GM19395 (cell line): ENCODE data around the gene ARHGEF3.

Source experiments
- ATAC-seq: cut with Tn5 transposase; IDR thresholded peaks from one replicate; pipeline ENCODE4 v1.9.1; 2021; ENCODE audit warnings: mild to moderate bottlenecking, moderate library complexity; ENCODE audit not compliant: unreplicated experiment

ARHGEF3 gene

DNA sequence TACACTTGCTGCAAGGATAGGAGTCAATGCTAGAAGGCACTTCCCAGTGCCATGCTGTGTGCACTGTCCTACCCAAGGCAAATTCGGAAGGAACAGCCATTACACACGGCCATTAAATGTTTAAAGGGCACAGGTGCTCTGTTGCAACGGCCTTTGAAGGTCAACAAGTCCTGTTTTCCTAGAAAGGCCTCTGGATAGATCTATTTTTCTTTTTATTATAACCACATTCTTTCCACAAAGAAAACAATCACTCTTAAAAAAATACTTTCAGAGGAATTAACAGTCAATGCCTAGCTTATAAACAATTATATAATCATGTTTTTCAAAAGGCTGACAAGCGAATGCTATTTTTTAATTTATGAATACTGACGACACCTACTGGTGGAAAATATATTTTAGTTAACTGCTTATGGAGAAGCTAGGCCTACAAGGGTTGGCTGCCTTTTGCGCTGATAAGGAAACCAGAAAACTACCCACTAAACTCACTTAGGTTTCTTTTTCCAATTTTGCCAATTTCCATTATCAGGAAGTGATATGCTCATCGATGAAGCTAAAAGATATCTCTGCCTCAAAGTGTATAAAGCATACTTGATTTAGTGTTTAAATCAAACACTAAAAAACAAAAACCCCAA lies 2.4 kb downstream of the ARHGEF3 start:
- no peak for ATAC-seq

GRCh38 chr3:56796996-56797395 lies 4.8 kb downstream of the ARHGEF3 start:
- no peak for ATAC-seq

GRCh38 chr3:56796202-56796601 lies 5.5 kb downstream of the ARHGEF3 start:
- ATAC-seq, result no peak

GRCh38 chr3:56795829-56796185 lies 5.9 kb downstream of the ARHGEF3 start:
- no peak for ATAC-seq

GRCh38 chr3:56795097-56795828 lies 6.5 kb downstream of the ARHGEF3 start:
- no peak for ATAC-seq

GRCh38 chr3:56792193-56792592 lies 9.6 kb downstream of the ARHGEF3 start:
- ATAC-seq, result no peak

GRCh38 chr3:56790016-56790821 lies 11.5 kb downstream of the ARHGEF3 start:
- no peak for ATAC-seq

- ATAC-seq, result no peak
Observed at GRCh38 chr3:56789076-56789475, 12.7 kb downstream of the ARHGEF3 start.

DNA sequence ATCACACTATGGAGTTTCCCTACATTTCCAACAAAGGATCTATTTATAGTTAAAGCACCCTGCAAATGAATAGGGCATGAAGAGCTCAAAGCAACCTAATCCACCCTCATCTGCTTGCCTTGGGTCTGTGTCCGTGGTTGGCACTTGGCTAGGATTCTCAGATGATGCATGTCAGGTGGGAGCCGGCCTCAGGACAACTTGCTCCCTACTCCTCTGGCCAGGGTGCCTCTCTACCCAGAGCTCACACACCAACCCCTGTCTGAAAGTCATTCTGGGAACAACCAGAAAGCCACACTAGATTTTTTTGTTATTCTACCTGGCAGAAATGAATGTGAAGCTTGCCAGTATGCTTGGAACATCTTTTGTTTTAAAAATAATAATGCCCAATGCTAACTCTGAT lies 13.2 kb downstream of the ARHGEF3 start:
- no peak for ATAC-seq

DNA sequence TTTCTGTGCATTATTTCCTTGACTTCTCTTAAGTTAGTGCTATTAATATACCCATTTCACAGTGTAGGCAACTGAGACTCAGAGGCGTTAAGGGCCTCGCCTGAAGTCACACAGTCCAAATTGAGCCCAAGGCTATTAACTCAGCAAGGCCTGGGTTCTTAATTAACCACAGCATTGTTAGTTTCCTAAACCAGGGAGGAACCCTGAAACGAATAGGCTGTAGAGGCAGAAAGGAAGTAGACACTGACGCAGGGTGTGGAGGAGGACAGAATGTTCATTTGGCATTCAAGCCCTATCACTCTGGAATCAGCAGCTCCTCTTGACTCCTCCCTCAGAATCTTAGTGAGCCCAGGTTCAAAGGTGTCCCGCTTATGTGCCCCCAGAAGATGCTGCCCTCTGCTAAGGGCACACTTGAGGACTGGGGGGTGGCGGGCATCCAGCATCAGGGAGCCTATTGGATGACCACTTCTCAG lies 13.9 kb downstream of the ARHGEF3 start:
- no peak for ATAC-seq

- ATAC-seq, result no peak
Observed at GRCh38 chr3:56787258-56787775, 14.4 kb downstream of the ARHGEF3 start.

DNA sequence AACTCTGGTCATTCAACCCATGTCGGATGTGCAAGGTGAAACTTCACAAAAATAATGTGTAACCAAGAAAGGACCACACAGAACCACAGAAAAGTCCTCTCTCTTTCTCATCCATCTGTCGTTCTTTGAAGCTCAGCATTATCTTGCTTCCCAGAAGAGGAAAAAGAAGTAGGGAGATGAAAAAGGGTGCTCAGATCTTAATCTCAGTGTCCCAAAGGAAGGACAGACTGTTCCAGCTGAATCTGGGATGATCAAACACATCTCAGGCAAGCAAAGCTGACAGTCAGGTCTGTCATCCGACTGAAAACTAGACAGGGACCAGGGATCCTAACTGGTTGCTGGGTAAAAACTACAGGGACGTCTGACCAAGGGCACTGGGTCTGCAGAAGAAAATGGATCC lies 16.2 kb downstream of the ARHGEF3 start:
- ATAC-seq, result no peak

- no peak for ATAC-seq
Observed at GRCh38 chr3:56784448-56785001, 17.2 kb downstream of the ARHGEF3 start.

DNA sequence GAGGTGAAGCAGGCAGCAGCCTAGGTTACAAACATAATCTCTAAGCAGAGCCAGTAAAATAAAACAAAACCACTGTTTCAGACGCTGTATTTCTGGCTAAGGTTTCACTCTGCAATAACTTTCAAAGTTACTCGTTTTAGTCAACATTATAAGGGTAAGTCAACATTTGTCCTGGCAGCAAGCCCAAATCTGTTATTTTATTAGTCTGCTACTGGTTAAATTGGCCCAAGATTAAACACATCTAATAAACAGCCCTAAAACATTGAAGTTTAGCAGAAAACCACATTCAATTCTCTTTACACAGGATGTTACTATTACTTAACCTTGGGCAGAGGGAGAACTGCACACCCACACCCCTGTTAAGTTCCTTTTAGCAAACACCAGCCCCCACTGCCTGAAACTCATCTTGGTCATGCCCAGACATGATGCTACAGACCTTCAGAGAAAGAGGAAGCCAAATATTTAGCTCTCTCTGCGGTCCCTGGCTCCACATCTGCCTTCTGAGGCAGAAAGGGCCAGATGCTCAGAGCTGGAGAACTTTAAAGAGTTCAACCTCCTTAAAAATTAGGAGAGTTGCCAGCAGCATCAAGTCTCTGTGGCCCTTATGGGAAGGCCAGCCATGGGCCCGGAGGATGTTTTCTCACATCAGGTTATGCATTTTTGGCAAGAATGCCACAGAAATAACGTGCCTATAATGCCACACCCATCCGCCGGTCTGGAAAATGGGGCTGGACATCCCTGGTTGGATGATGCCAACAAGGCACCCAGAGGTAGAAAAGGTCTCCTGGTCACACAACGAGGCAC lies 17.9 kb downstream of the ARHGEF3 start:
- ATAC-seq, result peak; percentile 96

GRCh38 chr3:56782906-56783305 lies 18.8 kb downstream of the ARHGEF3 start:
- no peak for ATAC-seq

DNA sequence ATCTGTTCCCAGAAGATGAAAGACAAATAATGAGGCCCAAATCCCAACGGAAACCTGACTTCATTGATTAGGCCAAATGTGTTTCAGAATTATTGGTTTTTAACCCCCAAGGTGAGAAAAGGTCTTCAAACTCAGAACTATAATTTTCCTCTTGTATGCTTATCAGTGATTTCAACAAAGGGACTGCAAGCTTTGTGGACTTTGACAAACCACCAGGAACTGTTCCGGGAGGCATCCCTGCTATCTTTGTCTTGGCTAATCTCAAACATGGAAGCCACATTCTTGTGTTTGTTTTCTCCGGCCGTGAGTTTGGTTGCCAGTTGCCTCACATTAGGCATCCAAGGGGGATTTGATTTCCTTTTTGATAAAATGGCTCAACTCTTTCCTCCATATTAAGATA lies 19.5 kb downstream of the ARHGEF3 start:
- no peak for ATAC-seq

- no peak for ATAC-seq
Observed at GRCh38 chr3:56781762-56782161, 20.0 kb downstream of the ARHGEF3 start.

DNA sequence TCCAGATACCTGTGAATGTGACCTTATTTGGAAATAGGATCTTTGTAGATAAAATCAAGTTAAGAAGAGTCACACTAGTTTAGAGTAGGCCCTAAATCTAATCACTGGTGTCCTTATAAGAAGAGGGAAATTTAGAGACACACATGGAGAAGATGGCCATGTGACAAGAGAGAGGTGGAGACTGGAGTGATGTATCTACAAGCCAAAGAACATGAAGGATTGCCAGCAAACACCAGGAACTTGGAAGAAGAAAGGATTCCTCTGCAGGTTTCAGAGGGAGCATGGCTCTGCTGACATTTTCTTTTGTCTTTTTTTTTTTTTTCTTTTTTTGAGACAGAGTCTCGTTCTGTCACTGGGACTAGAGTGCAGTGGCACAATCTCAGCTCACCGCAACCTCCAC lies 20.8 kb downstream of the ARHGEF3 start:
- no peak for ATAC-seq

GRCh38 chr3:56778893-56779292 lies 22.9 kb downstream of the ARHGEF3 start:
- ATAC-seq, result no peak

DNA sequence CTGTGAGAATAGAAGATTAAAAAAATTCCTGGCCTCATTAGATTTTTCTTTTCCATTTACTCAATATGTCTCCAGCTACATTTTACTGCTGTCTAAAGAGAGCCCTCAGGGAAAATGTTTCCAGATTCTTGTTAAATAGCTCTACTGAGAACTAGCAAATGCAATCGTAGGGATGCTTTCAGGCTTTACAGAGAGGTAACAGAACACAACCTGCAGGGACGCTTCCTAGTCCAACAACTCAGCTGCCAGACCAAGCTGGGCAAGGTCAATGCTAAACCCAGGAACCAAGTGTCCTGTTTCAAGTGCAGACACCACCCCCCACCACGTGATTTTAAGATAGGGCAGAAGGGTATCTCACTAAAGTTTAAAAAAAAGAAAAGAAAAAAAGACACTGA lies 25.2 kb downstream of the ARHGEF3 start:
- no peak for ATAC-seq
